Measurements from ENCODE around the gene REXO4. TPM values are rescaled to one million over a fixed set of nuclear protein-coding genes. Genes with fewer than 3 reads are reported as not detected.

REXO4 gene
- total and polyA plus RNA-seq, 2 of the 13 experiments (the other 11 are each of a cell fraction or from before 2014, with no cell fraction given), result 18.5 to 30.4 TPM

DNA sequence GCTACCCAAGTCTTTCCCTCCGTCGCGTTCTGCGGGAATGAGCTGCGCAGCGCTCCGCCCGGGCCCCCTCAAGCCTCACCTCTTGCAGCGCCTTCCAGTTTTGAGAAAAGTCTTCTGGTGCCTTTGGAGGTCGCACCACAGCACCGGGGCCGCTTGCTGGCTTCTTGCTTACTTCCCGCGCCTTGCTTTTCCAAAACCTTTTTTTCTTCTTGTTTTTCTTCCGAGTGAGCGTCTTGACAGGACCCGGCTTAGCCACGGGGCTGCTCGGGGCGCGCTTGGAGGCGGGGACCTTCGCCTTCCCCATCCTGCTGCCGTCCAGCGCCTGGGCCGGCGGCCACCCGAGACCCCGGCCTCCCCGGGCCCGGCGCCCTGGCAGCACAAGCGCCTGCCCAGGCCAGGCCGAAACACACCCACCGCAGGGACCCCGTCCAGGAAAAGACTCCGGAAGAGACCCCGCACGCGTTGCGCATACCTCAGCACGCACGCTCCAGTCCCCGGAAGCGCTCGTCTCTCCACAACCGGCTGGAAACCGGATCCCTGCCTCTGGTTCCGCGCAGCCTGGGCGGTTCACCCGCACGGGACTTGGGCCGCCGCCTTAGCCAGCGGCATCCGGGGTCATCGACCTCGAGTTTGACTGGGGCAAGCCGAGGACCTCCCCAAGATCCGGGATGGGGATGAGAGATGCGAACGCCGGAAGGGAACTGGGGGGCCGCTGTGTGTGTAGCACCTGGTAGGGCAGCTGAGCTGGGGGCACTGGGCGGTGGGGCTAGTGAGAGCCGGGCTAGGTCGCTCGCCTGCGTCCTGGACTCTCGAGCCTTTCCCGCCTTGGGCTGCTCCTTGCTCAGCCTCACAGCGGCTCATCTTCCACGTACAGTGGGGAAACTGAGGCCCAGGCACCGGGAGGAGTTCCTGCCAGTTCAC lies at the start of gene REXO4 (continued):
- peak; percentile 83 for TF ChIP-seq ZNF768 (CRISPR knock-in tag; IDR thresholded peaks at IDR 0.05)
- TF ChIP-seq STAT5B (CRISPR knock-in tag; IDR thresholded peaks at IDR 0.05), result 0 out of 2 replicates have a peak, but pooled peaks have one; percentile 51
- TF ChIP-seq, protein P1, sequence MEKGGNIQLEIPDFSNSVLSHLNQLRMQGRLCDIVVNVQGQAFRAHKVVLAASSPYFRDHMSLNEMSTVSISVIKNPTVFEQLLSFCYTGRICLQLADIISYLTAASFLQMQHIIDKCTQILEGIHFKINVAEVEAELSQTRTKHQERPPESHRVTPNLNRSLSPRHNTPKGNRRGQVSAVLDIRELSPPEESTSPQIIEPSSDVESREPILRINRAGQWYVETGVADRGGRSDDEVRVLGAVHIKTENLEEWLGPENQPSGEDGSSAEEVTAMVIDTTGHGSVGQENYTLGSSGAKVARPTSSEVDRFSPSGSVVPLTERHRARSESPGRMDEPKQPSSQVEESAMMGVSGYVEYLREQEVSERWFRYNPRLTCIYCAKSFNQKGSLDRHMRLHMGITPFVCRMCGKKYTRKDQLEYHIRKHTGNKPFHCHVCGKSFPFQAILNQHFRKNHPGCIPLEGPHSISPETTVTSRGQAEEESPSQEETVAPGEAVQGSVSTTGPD (CRISPR knock-in tag; IDR thresholded peaks at IDR 0.05), result no peak
- TF ChIP-seq CBX5 (CRISPR knock-in tag; IDR thresholded peaks at IDR 0.05; ENCODE audit: borderline replicate concordance), result peak; percentile 82; the same call in 1 of the 2 replicates
- 0 out of 2 replicates have a peak, but pooled peaks have one; percentile 27 for TF ChIP-seq KLF13 (CRISPR knock-in tag; IDR thresholded peaks at IDR 0.05)
- TF ChIP-seq ZNF563 (CRISPR knock-in tag; IDR thresholded peaks at IDR 0.05), result 0 out of 2 replicates have a peak, but pooled peaks have one; percentile 72
- TF ChIP-seq ZNF749 (CRISPR knock-in tag; IDR thresholded peaks at IDR 0.05; ENCODE audit: borderline replicate concordance), result peak; percentile 65; the same call in 1 of the 2 replicates
- TF ChIP-seq ZNF761 (CRISPR knock-in tag; conservative IDR thresholded peaks at IDR 0.05), result peak; percentile 86; the same call in 1 of the 2 replicates
- TF ChIP-seq POLR2AphosphoS2 (IDR thresholded peaks at IDR 0.05; ENCODE audit: low read depth, low read length), result no peak
- peak; percentile 54; the same call in 1 of the 2 replicates for TF ChIP-seq GATA4 (IDR thresholded peaks at IDR 0.05; ENCODE audit: borderline replicate concordance, low read depth)
- TF ChIP-seq, protein P2, sequence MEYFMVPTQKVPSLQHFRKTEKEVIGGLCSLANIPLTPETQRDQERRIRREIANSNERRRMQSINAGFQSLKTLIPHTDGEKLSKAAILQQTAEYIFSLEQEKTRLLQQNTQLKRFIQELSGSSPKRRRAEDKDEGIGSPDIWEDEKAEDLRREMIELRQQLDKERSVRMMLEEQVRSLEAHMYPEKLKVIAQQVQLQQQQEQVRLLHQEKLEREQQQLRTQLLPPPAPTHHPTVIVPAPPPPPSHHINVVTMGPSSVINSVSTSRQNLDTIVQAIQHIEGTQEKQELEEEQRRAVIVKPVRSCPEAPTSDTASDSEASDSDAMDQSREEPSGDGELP (IDR thresholded peaks at IDR 0.05; ENCODE audit: borderline replicate concordance, low read depth), result peak; percentile 86
- peak; percentile 83; the same call in 1 of the 2 replicates for TF ChIP-seq NR2F6 (IDR thresholded peaks at IDR 0.05)
- peak; percentile 93 for TF ChIP-seq NR2F6 (CRISPR knock-in tag; IDR thresholded peaks at IDR 0.05)
- no peak for TF ChIP-seq CBX2 (IDR thresholded peaks at IDR 0.05; ENCODE audit: low read depth, low read length)
- no peak for TF ChIP-seq CBX2 (CRISPR knock-in tag; IDR thresholded peaks at IDR 0.05; ENCODE audit: low read depth)
- no peak for TF ChIP-seq ZNF337 (CRISPR knock-in tag; IDR thresholded peaks at IDR 0.05; ENCODE audit: borderline replicate concordance, low read depth)
- peak; percentile 99 for TF ChIP-seq RXRB (CRISPR knock-in tag; IDR thresholded peaks at IDR 0.05; ENCODE audit: borderline replicate concordance)
- no peak for TF ChIP-seq IKZF1 (IDR thresholded peaks at IDR 0.05)
- no peak; the same call in 1 of the 2 replicates for TF ChIP-seq GTF3A (CRISPR knock-in tag; conservative IDR thresholded peaks at IDR 0.05)
- TF ChIP-seq, protein P3, sequence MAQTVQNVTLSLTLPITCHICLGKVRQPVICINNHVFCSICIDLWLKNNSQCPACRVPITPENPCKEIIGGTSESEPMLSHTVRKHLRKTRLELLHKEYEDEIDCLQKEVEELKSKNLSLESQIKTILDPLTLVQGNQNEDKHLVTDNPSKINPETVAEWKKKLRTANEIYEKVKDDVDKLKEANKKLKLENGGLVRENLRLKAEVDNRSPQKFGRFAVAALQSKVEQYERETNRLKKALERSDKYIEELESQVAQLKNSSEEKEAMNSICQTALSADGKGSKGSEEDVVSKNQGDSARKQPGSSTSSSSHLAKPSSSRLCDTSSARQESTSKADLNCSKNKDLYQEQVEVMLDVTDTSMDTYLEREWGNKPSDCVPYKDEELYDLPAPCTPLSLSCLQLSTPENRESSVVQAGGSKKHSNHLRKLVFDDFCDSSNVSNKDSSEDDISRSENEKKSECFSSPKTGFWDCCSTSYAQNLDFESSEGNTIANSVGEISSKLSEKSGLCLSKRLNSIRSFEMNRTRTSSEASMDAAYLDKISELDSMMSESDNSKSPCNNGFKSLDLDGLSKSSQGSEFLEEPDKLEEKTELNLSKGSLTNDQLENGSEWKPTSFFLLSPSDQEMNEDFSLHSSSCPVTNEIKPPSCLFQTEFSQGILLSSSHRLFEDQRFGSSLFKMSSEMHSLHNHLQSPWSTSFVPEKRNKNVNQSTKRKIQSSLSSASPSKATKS (CRISPR knock-in tag; IDR thresholded peaks at IDR 0.05), result no peak
- peak; percentile 93 for TF ChIP-seq HIVEP1 (CRISPR knock-in tag; IDR thresholded peaks at IDR 0.05)
- TF ChIP-seq ZFAT (CRISPR knock-in tag; conservative IDR thresholded peaks at IDR 0.05), result no peak
- TF ChIP-seq SCMH1 (CRISPR knock-in tag; IDR thresholded peaks at IDR 0.05; ENCODE audit: borderline replicate concordance), result no peak
- TF ChIP-seq, protein P4, sequence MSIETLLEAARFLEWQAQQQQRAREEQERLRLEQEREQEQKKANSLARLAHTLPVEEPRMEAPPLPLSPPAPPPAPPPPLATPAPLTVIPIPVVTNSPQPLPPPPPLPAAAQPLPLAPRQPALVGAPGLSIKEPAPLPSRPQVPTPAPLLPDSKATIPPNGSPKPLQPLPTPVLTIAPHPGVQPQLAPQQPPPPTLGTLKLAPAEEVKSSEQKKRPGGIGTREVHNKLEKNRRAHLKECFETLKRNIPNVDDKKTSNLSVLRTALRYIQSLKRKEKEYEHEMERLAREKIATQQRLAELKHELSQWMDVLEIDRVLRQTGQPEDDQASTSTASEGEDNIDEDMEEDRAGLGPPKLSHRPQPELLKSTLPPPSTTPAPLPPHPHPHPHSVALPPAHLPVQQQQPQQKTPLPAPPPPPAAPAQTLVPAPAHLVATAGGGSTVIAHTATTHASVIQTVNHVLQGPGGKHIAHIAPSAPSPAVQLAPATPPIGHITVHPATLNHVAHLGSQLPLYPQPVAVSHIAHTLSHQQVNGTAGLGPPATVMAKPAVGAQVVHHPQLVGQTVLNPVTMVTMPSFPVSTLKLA (IDR thresholded peaks at IDR 0.05), result peak; percentile 78
- TF ChIP-seq ELF4 (CRISPR knock-in tag; IDR thresholded peaks at IDR 0.05; ENCODE audit: borderline replicate concordance), result peak; percentile 69; the same call in 1 of the 2 replicates
